Measurements from ENCODE around the gene PAPSS1.

Gene PAPSS1

GRCh38 chr4:107719922-107720722 lies at the start of gene PAPSS1:
Gene PAPSS1 (minus strand): TSS chr4:107720234. CDS start chr4:107720179, 55 bp downstream.
- FAIRE-seq, result no peak
- peak; percentile 55 for DNase-seq (ENCODE audit: insufficient read length, low spot score)
- TF ChIP-seq CTCF (IDR thresholded peaks at IDR 0.05; ENCODE audit: insufficient read depth, missing control alignments), result no peak

- DNase-seq (ENCODE audit: insufficient read length, low spot score), result no peak
- FAIRE-seq, result no peak
- TF ChIP-seq CTCF (IDR thresholded peaks at IDR 0.05; ENCODE audit: insufficient read depth, missing control alignments), result peak; percentile 12
These were observed 40.4 kb upstream of the PAPSS1 start for GRCh38 chr4:107760281-107760947.

GRCh38 chr4:107757864-107758476 lies 37.9 kb upstream of the PAPSS1 start:
- peak; percentile 51 for TF ChIP-seq CTCF (IDR thresholded peaks at IDR 0.05; ENCODE audit: insufficient read depth, missing control alignments)
- peak; percentile 80 for FAIRE-seq
- no peak for DNase-seq (ENCODE audit: insufficient read length, low spot score)

- no peak for TF ChIP-seq CTCF (IDR thresholded peaks at IDR 0.05; ENCODE audit: insufficient read depth, missing control alignments)
- DNase-seq (ENCODE audit: insufficient read length, low spot score) (no peak), FAIRE-seq (no peak)
These were observed 37.2 kb upstream of the PAPSS1 start for GRCh38 chr4:107757283-107757682.

- DNase-seq (ENCODE audit: insufficient read length, low spot score), result no peak
- TF ChIP-seq CTCF (IDR thresholded peaks at IDR 0.05; ENCODE audit: insufficient read depth, missing control alignments), result no peak
- FAIRE-seq, result no peak
These were observed 35.9 kb upstream of the PAPSS1 start for GRCh38 chr4:107755841-107756356.

- no peak for TF ChIP-seq CTCF (IDR thresholded peaks at IDR 0.05; ENCODE audit: insufficient read depth, missing control alignments)
- DNase-seq (ENCODE audit: insufficient read length, low spot score) (no peak), FAIRE-seq (no peak)
These were observed 31.6 kb upstream of the PAPSS1 start for GRCh38 chr4:107751670-107752069.

Measured in D721Med (cell line).